VCaP (cell line): ENCODE measurements around the gene ACSF3.
"Not testable (repeated sequence)": the region's sequence is repeated elsewhere in the genome, so short reads cannot be mapped to it uniquely, and the experiment has no call there.

Experiments
- H3K27ac ChIP-seq: fragments of 450-650 bp; 2 replicates; pipeline ENCODE4 v1.5.1; 2017
- CTCF ChIP-seq: fragments of 450-650 bp; conservative IDR thresholded peaks from 2 replicates; pipeline ENCODE4 v1.5.1; 2017; ENCODE audit warnings: mild to moderate bottlenecking, moderate library complexity

ACSF3 gene

GRCh38 chr16:89189358-89190025 is 95.8 kb downstream of the ACSF3 start:
- no peak overlapping the region for H3K27ac ChIP-seq
- TF ChIP-seq CTCF, result no peak

- no peak for TF ChIP-seq CTCF
- H3K27ac ChIP-seq, result no peak overlapping the region
These were observed 96.7 kb downstream of the ACSF3 start for GRCh38 chr16:89190150-89190958.

- H3K27ac ChIP-seq, result no peak overlapping the region
- TF ChIP-seq CTCF, result no peak
These were observed 97.6 kb downstream of the ACSF3 start for GRCh38 chr16:89191033-89191900.

GRCh38 chr16:89191901-89192185 is 98.2 kb downstream of the ACSF3 start:
- TF ChIP-seq CTCF, result no peak
- no peak overlapping the region for H3K27ac ChIP-seq

GRCh38 chr16:89192186-89192955 is 98.7 kb downstream of the ACSF3 start:
- not testable (repeated sequence) for H3K27ac ChIP-seq

GRCh38 chr16:89192956-89193575 is 99.4 kb downstream of the ACSF3 start:
- TF ChIP-seq CTCF, result no peak
- H3K27ac ChIP-seq, result no peak overlapping the region

- H3K27ac ChIP-seq, result no peak overlapping the region
- TF ChIP-seq CTCF, result no peak
These were observed 100.1 kb downstream of the ACSF3 start for GRCh38 chr16:89193576-89194293.
